NCI-H69 (cell line): Measurements from ENCODE around the gene STX8.

Experiments
- DNase-seq: peaks from one replicate; lab custom pipeline; 2025; lab: John Stamatoyannopoulos, UW

The STX8 gene

DNA sequence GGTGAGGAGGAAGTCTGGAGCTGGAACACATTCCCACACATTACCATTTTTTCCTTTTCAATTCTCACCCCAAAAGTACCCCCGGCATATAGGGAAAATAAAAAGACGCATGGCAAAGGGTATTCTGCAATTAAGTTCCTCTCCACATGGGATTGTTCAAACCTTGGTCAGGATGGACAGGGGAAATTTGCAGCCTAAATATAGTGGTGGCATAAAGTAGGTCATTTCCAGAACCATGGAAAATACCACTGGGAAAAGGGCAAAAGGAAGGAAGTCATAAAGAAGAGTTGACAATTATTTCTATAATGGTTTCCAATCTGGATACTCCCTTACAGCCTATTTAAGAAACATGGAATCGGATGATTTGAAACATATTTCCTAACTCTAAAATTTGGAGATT, 135.8 kb downstream of the STX8 start:
- DNase-seq: no peak

DNA sequence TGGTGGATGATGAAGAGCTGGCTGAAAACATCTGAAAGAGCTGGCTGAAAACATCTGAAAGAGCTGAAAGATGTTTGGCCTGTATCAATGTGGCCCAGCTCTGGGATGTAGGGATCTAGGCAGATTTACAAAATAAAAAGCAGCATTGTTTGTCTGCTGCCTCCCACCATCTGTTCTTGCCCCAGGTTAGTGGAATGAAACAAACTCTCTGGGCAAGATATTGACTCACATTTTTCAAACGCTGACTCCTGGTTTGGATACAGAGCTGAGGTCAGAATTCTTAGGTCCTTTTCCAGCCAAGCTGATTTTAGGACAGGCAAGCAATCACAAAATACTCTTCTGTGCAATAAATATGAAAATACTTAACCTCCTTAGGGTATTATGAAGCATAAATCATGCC, 139.0 kb downstream of the STX8 start:
- no peak for DNase-seq

DNA sequence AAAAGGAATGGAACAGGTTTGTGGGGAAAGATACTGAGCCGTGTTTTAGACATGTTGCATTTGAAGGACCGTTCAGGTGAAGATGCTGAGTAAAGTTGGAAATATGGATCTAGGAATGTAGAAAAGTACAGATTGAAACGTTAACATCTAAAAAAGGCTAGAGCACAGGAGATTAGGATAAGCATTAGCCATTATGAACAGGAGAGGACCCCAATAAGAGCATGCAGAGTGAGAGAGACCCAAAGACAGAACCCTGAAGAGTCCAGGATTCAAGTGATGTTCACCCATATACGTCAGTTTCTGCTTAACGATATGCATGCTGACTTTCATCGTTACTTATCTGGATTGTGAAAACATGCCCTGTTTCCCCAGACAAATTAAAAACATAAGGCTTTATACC, 140.5 kb downstream of the STX8 start:
- DNase-seq: no peak

- no peak for DNase-seq
Measured at GRCh38 chr17:9434642-9435057, 141.0 kb downstream of the STX8 start.

- no peak for DNase-seq
Measured at GRCh38 chr17:9432934-9433421, 142.6 kb downstream of the STX8 start.

DNA sequence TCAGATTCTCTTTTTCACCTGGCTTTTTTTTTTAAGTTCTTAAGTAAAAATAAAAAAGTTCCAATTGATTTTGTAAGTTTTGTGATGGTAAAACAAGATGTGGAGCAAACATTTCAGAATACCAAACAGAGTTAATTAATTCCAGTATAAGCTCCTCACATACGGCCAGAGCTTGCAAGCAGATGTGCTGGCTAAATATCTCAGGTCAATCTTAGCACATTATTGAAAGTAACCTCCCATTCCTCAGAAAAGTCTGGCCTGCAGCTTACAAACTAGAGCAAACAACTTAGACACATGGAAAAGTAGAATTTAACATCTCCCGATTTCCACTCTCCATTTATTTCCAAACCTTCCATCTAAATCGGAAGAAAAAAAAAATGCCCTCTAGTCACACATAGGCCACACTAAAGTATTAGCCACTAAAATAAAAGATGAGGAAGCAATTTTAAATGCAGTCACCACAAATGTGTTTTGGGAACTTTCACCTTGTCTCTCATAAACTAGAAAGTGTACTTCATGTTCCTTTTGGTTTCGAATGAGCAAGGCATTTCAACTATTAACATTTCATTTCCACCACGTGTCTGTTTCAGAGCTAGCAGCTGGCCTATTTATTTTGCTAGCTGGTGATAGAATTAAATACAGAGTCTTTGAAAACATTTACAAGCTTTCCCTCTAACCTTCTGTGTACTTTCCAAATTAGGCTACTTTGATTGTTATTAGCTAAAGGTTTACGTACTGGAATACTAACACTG, 143.3 kb downstream of the STX8 start:
- no peak for DNase-seq

- no peak for DNase-seq
Measured at GRCh38 chr17:9431620-9432019, 144.0 kb downstream of the STX8 start.

- DNase-seq: peak; percentile 23
Measured at GRCh38 chr17:9427465-9428315, 147.9 kb downstream of the STX8 start.

GRCh38 chr17:9424071-9424640, 151.5 kb downstream of the STX8 start:
- no peak for DNase-seq

DNA sequence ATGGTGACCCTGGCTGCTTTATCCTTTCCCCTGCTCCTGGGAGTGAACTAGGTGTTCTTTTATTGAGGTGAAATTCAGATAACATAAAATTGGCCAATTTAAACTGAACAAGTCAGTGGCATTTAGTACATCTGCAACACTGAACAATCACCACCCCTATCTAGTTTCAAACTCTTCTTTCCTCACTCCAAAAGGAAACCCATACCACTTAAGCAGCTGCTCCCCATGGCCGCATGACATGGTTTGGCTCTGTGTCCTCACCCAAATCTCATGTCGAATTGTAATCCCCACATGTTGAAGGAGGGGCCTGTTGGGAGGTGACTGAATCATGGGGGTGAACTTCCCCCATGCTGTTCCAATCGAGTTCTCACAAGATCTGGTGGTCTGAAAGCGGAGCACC, 154.1 kb downstream of the STX8 start:
- no peak for DNase-seq

DNA sequence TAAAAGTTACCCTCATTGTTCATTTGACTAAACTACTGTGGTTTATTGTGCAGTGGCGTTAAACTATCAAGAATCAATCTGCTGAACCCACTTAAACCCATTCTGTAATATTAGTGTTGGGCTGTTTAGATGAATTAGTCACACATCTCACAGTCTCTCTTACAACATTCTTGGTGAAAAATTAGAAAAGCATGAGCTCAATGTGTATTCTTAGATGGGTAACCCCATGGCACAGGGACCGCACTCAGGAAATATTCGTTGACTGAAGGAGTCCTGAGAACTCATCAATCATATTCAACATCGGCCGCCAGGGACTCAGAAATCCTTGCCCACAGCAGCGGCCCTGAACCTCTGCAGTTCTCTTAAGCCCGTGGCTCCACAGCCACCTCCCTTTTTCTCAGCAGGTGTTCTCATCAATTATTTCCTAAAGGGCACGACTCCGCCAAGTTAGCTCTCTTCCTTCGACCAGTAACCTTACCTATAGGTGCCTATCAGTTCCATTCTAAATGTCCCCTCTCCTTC, 155.6 kb downstream of the STX8 start:
- no peak for DNase-seq

- DNase-seq: no peak
Measured at GRCh38 chr17:9414471-9414870, 161.1 kb downstream of the STX8 start.

GRCh38 chr17:9410737-9411136, 164.9 kb downstream of the STX8 start:
- DNase-seq: no peak

DNA sequence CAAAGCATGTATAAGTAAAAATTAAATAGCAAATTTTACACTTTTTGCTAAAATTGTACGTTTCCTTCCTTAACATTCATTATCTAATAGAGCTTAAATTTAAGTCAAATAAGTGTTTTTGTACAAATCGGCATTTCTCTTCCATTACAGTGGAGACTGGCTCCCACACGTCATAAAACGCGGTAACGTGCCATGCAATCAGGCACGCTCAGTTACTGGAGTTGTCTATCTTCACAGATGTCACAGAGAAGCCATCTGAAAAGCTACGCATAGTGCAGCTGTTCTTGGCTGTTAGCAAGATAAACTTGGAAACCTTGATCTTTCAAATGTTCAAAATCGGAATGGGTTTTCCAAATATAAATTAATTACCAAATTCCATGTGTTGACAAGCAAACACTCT, 165.3 kb downstream of the STX8 start:
- DNase-seq: no peak

DNA sequence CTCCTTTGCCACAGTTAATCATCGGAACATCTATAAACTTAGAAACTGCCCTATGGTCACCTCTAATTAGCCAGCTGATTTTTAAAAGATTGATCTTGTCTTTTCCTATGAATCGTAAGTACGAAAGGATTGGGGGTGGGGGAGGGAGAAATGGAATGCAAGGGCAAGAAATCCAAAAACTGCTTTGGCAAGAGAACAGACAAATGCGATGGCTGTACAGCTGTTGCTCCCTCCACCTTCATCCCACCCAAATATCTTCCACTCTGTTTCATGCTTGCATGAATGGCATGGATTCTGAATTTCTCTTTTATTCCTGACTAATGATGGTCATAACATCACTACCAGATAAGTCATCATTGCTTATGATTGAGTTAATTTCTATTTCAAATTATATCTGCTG, 165.7 kb downstream of the STX8 start:
- no peak for DNase-seq

- no peak for DNase-seq
Measured at GRCh38 chr17:9408868-9409829, 166.5 kb downstream of the STX8 start.

- DNase-seq: no peak
Measured at GRCh38 chr17:9408381-9408780, 167.2 kb downstream of the STX8 start.

- DNase-seq: peak; percentile 1
Measured at GRCh38 chr17:9406046-9406606, 169.5 kb downstream of the STX8 start.

GRCh38 chr17:9403257-9403656, 172.4 kb downstream of the STX8 start:
- DNase-seq: no peak

DNA sequence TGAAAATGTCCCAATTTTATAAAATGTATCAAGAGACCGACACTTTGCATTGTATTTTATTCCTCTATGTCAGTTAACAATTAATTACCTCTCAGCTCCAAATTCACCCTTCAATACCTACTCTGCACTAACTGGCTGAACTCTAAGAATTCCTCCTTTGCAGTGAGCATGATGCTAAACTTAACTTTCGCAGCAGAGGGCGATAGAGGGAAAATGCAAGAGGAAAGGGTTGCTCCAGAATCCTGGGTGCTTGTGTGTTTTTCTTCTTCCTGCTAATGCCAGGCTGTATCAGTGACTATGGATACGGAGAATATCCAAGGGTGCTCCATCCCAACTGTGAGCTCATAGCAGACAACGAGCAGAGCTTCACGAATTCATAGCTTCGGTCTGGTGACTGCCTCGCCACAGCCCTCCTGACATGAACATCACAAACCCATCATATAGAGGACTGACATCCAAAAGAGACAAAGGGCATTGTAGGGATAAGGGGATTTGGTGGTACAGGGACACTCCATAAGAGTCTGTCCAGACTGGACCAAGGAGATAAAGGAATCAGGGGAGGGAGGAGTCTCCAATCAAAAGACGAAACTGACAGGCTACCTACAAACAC, 172.9 kb downstream of the STX8 start:
- peak; percentile 30 for DNase-seq

- DNase-seq: no peak
Measured at GRCh38 chr17:9401434-9401833, 174.2 kb downstream of the STX8 start.
